HUES6 (cell line): ENCODE data around the gene OR8G1.

Experiments
- H3K27ac ChIP-seq: 2 replicates; pipeline ENCODE4 v1.7.0; 2013; ENCODE audit warnings: low read depth, mild to moderate bottlenecking, low read length, inconsistent platforms
- H3K27me3 ChIP-seq: 2 replicates; pipeline ENCODE4 v1.6.1; 2013; ENCODE audit warnings: low read length; ENCODE audit not compliant: control insufficient read depth, insufficient read depth
- H3K36me3 ChIP-seq: 2 replicates; pipeline ENCODE4 v1.6.1; 2013; ENCODE audit warnings: low read length; ENCODE audit not compliant: control insufficient read depth, insufficient read depth
- H3K4me1 ChIP-seq: 2 replicates; pipeline ENCODE4 v1.6.1; 2013; ENCODE audit warnings: low read length; ENCODE audit not compliant: control insufficient read depth, insufficient read depth
- H3K4me3 ChIP-seq: 2 replicates; pipeline ENCODE4 v1.5.1; 2013; ENCODE audit warnings: low read depth, low read length
- H3K9ac ChIP-seq: one replicate; pipeline ENCODE4 v1.6.1; 2013; ENCODE audit warnings: mild to moderate bottlenecking, low read length
- H3K9me3 ChIP-seq: 2 replicates; pipeline ENCODE4 v1.6.1; 2013; ENCODE audit warnings: low read depth, low read length; ENCODE audit not compliant: control insufficient read depth, insufficient read depth

The OR8G1 gene

GRCh38 chr11:124296016-124296415 is 55.1 kb downstream of the OR8G1 start:
- H3K9me3 ChIP-seq = no peaks in the 10 kb centered on the region
- H3K36me3 ChIP-seq = no peaks in the 10 kb centered on the region
- no peaks in the 10 kb centered on the region for H3K27me3 ChIP-seq
- H3K4me3 ChIP-seq = no peak overlapping the region
- no peak overlapping the region for H3K9ac ChIP-seq
- H3K4me1 ChIP-seq = no peaks in the 10 kb centered on the region
- H3K27ac ChIP-seq = no peak overlapping the region

DNA sequence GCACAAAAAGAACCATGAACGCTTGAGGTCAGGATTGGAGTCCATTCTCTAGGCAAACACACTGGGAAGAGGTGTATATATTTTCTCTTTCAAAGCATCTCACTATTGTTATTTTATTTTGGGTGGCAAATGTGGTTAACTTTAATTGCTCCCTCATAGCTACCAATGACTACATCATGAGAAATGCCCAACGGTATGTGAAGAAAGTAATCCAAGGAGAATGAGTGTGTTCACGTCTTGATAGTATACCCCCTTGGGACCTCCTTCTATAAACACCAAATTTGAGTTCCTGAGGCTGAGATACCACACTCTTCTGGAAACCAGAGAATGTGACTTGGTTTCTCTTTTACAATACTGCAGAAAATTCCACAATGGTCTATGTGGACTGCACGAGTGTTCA is 57.0 kb downstream of the OR8G1 start:
- Histone ChIP-seq H3K27ac (no peak overlapping the region), H3K9ac (no peak overlapping the region), H3K9me3 (no peaks in the 10 kb centered on the region), H3K4me3 (no peak overlapping the region), H3K4me1 (peaks cover 15% of the 10 kb centered on the region), H3K27me3 (no peaks in the 10 kb centered on the region), H3K36me3 (no peaks in the 10 kb centered on the region)

DNA sequence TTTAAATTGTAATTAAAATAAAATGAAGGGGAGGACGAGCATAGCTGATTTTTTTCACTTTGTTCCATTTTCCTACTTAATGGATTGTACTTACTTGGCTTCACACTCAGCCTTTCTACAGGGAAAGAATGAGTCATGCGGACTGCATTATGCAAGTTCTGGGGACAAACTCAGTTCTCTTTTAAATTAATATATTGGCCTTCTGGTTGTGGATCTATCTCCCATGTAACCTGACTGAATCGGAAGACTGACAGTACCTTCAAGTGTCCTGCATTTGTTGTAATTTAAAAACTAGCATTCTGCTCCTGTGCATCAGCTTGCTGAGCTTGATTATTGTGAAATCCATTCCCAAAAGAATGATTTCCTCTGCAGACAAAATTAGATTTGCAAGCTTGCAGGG is 60.7 kb downstream of the OR8G1 start:
- no peak overlapping the region for H3K4me3 ChIP-seq
- no peaks in the 10 kb centered on the region for H3K36me3 ChIP-seq
- peaks cover 18% of the 10 kb centered on the region for H3K4me1 ChIP-seq
- H3K9ac ChIP-seq = no peak overlapping the region
- no peak overlapping the region for H3K27ac ChIP-seq
- no peaks in the 10 kb centered on the region for H3K9me3 ChIP-seq
- H3K27me3 ChIP-seq = no peaks in the 10 kb centered on the region

GRCh38 chr11:124302347-124303125 is 61.6 kb downstream of the OR8G1 start:
- H3K9ac ChIP-seq = no peak overlapping the region
- peaks cover 18% of the 10 kb centered on the region for H3K4me1 ChIP-seq
- no peak overlapping the region for H3K4me3 ChIP-seq
- no peaks in the 10 kb centered on the region for H3K27me3 ChIP-seq
- no peak overlapping the region for H3K27ac ChIP-seq
- no peaks in the 10 kb centered on the region for H3K9me3 ChIP-seq
- no peaks in the 10 kb centered on the region for H3K36me3 ChIP-seq
